Epidermal melanocyte (primary cell): ENCODE data around the gene KLHDC3.
"Not testable (repeated sequence)": the region's sequence is repeated elsewhere in the genome, so short reads cannot be mapped to it uniquely, and the experiment has no call there.

Experiments used
- DNase-seq: peaks from one replicate; pipeline ENCODE4 v3.0.0; 2011; ENCODE audit warnings: low spot score; ENCODE audit not compliant: insufficient read length

Gene KLHDC3

DNA sequence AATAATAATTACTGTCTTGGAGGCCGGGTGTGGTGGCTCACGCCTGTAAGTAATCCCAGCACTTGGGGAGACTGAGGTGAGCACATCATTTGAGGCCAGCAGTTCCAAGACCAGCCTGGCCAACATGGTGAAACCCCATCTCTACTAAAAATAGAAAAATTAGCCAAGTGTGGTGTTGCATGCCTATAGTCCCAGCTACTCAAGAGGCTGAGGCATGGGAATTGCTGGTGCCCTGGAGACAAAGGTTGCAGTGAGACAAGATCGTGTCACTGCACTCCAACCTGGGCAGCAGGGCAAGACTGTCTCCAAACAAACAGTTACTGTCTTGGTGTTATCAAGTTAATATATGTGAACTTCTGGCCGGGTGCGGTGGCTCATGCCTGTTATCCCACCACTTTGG is 12.3 kb downstream of the KLHDC3 start:
- no peak for DNase-seq

- no peak for DNase-seq
These were observed 15.1 kb downstream of the KLHDC3 start for GRCh38 chr6:43029120-43029519.

- DNase-seq, result no peak
These were observed 18.3 kb downstream of the KLHDC3 start for GRCh38 chr6:43032326-43032725.

DNA sequence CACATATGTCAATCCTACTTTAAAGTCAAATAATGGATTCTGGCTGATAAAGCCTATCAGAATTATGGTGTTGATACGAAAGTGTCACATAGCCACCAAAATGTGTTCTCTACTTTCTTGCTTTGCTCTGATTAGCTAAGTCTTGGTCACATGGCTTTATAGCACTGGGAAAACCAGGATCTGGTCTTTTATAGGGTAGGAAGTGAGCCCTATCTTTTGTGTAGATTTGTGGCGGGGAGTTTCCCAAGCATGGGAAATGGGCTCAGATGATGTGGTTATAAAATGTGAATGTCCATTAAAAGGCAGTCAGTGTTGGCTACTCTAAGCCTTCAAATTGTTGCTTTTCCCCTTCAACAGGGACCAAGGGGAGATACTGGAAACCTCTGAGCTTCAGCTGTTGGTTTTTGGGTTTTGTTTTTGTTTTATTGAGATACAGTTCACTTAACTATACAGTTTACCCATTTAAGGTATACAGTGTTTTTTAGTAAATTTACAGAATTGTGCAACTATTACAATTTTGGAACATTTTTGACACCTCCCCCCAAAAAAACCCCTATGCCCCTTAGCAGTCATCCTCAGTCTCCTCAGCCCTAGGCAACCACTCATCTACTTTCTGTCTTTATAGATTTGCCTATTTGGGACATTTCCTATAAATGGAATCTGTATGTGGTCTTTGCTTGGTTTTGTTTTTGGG is 19.6 kb downstream of the KLHDC3 start:
- no peak for DNase-seq

DNA sequence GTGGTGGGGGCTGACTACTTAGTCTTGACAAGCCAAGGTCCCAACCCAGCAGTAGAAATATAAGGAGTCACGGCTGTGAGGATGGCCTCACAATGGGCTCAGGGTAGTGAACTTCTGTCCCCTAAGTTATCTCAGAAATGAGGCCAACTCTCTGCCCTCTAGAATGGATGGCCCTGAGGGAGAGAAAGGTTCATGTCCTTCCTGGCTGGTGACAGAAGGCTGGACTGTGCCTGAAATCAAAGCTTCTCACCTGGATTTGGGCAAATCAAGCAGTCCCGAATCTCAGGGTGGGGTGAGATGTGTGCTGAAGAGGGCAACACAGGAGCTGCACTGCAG is 20.1 kb downstream of the KLHDC3 start:
- no peak for DNase-seq

GRCh38 chr6:43035495-43036194 is 21.6 kb downstream of the KLHDC3 start:
- no peak for DNase-seq

GRCh38 chr6:43036712-43037111 is 22.7 kb downstream of the KLHDC3 start:
- DNase-seq, result no peak

DNA sequence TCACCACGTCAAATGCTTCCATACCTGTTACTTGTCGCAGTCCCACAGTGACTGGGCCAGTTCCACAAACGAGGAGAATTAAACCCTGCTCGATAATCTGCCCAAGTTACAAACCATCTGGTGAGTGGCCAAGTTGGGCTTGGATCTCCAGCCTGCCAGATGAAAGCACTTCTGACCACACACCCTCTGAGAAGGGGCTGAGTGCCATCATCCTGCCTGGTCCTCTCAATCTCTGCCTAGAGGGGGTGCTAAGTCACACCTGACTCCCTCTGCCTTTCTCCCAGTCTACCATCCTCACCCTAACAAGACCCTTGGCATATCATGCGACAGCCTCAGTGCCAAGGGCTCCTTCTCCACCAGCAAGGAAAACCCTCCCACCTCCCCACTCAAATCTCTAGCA is 23.1 kb downstream of the KLHDC3 start:
- DNase-seq, result no peak

GRCh38 chr6:43037706-43038105 is 23.7 kb downstream of the KLHDC3 start:
- no peak for DNase-seq

- DNase-seq, result no peak
These were observed 24.7 kb downstream of the KLHDC3 start for GRCh38 chr6:43038727-43039126.

- DNase-seq, result no peak
These were observed 26.7 kb downstream of the KLHDC3 start for GRCh38 chr6:43040542-43041257.

DNA sequence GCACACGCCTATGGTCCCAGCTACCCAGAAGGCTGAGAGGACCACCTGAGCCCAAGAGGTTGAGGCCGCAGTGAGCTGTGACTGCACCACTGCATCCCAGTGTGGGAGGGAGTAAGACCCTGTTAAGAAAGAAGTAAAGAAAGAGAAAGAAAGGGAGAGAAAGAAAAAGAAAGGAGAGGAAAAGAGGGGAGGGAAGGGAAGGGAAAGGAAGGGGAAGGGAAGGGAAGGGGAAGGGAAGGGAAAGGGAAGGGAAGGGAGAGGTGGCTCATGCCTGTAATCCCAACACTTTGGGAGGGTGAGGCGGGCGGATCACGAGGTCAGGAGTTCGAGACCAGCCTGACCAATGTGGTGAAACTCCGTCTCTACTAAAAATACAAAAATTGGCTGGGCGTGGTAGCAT is 27.4 kb downstream of the KLHDC3 start:
- DNase-seq, result not testable (repeated sequence)

DNA sequence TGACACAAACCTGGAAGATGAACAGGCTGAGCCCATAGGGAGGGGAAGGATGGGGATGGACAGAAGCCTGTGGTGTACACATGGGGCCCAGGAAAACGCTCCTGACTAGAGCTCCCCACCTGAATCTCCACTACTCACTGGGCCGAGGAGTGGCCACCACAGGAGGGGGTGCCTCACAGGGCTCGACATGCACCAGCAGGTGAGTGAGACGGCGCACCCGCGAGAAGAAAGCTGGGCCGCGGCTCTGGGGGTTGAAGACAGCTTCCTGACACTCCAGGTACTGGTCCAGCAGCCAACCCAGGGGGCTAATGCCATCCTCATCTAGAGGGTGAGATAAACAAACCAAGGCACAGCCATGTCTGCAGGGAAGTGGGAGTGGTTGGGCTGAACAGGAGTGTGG is 29.3 kb downstream of the KLHDC3 start:
- DNase-seq, result no peak

DNA sequence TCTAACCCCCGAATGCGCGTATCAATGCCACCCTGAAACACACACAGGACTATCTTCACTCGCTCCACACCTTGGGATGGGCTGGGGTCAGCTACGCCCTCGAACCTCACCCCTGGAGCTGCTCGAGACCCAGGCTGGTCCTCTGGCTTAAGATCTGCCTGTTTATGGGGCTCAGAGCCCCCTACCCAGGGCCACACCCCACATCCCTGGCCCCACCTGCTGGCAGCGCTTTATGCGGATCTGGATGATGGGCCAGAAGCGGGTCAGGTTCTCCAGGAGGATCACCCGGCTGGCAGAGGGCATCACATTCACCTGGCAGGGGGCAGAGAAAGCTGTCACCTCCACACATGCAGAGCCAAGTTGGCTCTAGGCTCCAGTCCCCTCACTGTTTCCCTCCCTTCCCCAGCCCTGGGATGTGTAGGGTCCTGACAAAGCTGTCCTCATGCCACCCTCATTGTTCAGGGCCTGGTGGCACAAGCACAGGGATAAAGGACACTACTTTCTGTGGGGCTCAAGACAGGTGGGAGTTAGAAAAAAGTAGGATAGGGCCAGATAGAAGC is 31.4 kb downstream of the KLHDC3 start:
- DNase-seq, result peak; percentile 5

DNA sequence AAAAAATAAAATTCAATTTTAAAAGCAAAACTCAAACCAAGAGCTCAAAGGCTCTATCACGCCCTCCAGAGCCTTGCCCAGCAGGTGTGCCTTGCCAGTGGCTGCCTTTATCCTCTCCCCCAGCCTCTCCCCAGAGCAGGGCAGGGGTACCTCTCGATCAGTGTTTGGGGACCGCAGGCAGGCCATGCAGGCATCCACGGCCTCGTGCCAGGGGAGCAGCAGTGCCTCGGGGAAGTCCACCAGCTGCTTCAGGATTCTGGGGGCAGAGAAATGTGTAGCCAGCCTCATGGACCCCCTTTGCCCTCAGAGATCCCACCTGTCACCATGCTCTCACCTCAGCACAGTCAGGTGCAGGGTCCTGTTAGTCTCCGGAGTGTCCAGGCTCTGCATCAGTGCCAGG is 33.9 kb downstream of the KLHDC3 start:
- peak; percentile 5 for DNase-seq

GRCh38 chr6:43050981-43051380 is 36.9 kb downstream of the KLHDC3 start:
- peak; percentile 10 for DNase-seq

DNA sequence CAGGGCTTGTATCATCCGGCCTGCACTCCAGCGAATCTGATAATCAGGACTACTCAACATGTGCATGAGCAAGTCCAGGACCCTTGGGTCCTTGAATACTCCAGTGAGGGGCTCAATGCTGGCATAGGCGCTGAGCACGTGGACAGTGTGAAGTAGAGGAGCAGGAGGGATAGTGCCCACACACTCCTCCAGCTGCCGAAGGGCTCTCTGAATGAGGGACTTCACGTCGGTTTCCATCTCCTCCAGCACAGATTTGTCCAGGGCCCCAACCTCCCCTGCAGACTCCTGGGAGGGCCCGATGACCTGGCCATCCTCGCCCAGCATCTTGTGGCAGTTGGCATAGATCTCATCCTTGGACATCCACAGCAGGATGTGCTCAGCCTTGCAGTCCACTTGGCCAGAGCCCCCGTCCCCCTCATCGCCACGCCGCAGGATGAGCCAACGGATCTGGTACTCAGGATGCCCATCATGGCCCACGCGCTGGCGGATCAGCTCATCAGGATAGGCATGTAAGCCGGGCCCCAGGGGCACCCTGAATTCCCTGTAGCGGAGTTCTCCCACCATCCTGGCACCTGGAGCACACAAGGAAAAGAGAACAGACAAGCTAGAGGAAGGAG is 38.3 kb downstream of the KLHDC3 start:
- no peak for DNase-seq

GRCh38 chr6:43052842-43053544 is 38.9 kb downstream of the KLHDC3 start:
- no peak for DNase-seq

- DNase-seq, result peak; percentile 99
These were observed 39.6 kb downstream of the KLHDC3 start, which contains the start of gene CUL7 for GRCh38 chr6:43053545-43054205. Gene CUL7 (minus strand): TSS chr6:43053851. CDS start chr6:43052788, 1,063 bp downstream.

DNA sequence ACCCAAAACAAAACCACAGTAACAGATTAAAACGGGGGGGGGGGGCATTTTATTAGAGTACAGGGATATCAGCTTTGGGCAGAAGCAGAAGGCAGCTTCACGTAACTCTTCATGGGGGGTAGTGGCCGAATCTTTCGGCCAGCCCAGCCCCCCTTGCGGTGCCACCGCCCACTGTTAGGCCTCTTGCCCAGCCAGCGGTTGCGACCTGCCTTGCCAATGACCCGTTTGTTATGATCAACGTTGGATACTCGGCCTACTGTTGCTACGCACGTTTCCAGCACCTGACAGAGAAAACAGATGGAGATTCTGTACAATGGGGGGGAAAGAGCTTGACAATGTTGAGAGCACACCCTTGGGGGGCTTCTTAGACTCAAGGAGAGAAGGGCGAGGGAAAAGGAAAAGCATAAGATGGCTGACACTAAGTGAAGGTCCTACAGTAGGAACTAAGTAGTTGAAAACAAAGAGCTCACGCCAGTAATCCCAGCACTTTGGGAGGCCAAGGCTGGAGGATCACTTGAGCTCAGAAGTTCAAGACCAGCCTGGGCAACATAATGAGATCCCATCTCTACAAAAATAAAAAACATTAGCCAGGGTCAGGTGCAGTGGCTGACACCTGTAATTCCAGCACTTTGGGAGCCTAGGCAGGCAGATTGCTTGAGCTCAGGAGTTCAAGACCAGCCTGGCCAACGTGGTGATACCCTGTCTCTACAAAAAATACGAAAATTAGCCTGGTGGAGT is 40.3 kb downstream of the KLHDC3 start:
- DNase-seq, result no peak
